Measurements from ENCODE around the gene IGFL3. TPM values are rescaled to one million over a fixed set of nuclear protein-coding genes. Genes with fewer than 3 reads are reported as not detected.

The IGFL3 gene
- polyA plus RNA-seq, 3 donors = not detected

- H2AFZ ChIP-seq (ENCODE audit: insufficient read depth, low read depth, low read length, poor library complexity, severe bottlenecking) = no peak overlapping the region
- peaks cover 4 to 8% of the 10 kb centered on the region in 2 donors for H3K27me3 ChIP-seq (ENCODE audit: control insufficient read depth in 2 of 2, insufficient read depth in 2 of 2, low read length in 2 of 2)
- no peaks in the 10 kb centered on the region for H3K4me1 ChIP-seq (ENCODE audit: control insufficient read depth in 1 of 2, insufficient read depth in 2 of 2, low read length in 2 of 2)
- no peak overlapping the region for H3K27ac ChIP-seq (ENCODE audit: low read depth in 1 of 2, low read length in 2 of 2)
- H3K4me1 Mint-ChIP-seq = no peaks in the 10 kb centered on the region
- peaks cover 9 to 13% (median 13%) of the 10 kb centered on the region in 3 donors for H3K27me3 Mint-ChIP-seq (ENCODE audit: low read depth in 3 of 3)
- H3K27ac Mint-ChIP-seq = no peak overlapping the region
- H4K20me1 ChIP-seq (ENCODE audit: insufficient read depth, low read length) = no peaks in the 10 kb centered on the region
- no peak overlapping the region for H3K4me3 Mint-ChIP-seq
- no peaks in the 10 kb centered on the region for H3K36me3 ChIP-seq (replicated peaks in 1 of 2; ENCODE audit: control insufficient read depth in 1 of 2, insufficient read depth in 2 of 2, low read length in 2 of 2)
- H3K9me3 ChIP-seq (replicated peaks in 1 of 2; ENCODE audit: control insufficient read depth in 1 of 2, insufficient read depth in 1 of 2, low read length in 2 of 2) = no peaks in the 10 kb centered on the region
- intact Hi-C loops (cut with micrococcal nuclease) = no loop called here
- no peak overlapping the region for H3K4me3 ChIP-seq (replicated peaks in 1 of 3; ENCODE audit: low read depth in 2 of 3, low read length in 3 of 3)
- H3K36me3 Mint-ChIP-seq = no peaks in the 10 kb centered on the region
- DNase-seq = no peak
- no peaks in the 10 kb centered on the region for H3K79me2 ChIP-seq (ENCODE audit: insufficient read depth, low read length)
- H3K4me2 ChIP-seq (replicated peaks; ENCODE audit: extremely low read depth, low read length, poor library complexity, severe bottlenecking) = no peak overlapping the region
- H3K9ac ChIP-seq (ENCODE audit: insufficient read depth, low read length, poor library complexity, severe bottlenecking) = no peak overlapping the region
- H3K9me3 Mint-ChIP-seq = peaks cover 0 to 4% (median 0%) of the 10 kb centered on the region in 7 donors
- no CpG with 5 or more reads among the region's 1 CpG for WGBS (ENCODE audit: insufficient coverage)
- no peak for TF ChIP-seq CTCF (IDR thresholded peaks at IDR 0.05)
Observed at GRCh38 chr19:46113726-46114125, 10.8 kb downstream of the IGFL3 start.

DNA sequence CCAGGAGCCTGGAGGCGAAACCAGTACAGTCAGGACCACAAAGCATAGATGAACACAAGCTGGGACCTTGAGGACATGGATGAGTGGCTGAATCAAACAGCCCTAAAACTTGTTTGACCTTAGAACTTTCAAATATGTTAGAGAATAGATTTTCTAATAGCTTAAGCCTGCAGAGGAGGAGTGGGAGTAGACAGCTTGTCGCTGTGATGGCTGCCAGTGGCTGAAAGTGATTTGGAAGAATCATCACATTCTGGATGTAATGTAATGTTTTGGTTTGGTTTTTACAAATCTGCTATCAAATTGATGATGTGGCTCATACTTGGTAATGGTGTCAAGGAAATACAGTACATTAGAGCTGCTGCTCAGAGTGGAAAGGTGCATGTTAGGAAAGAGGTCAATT is 12.0 kb downstream of the IGFL3 start:
- no peaks in the 10 kb centered on the region for H3K79me2 ChIP-seq (ENCODE audit: insufficient read depth, low read length)
- H3K4me1 ChIP-seq (ENCODE audit: control insufficient read depth in 1 of 2, insufficient read depth in 2 of 2, low read length in 2 of 2) = no peaks in the 10 kb centered on the region
- no peak overlapping the region for H3K4me3 ChIP-seq (replicated peaks in 1 of 3; ENCODE audit: low read depth in 2 of 3, low read length in 3 of 3)
- H3K9me3 ChIP-seq (replicated peaks in 1 of 2; ENCODE audit: control insufficient read depth in 1 of 2, insufficient read depth in 1 of 2, low read length in 2 of 2) = no peaks in the 10 kb centered on the region
- H3K27ac ChIP-seq (ENCODE audit: low read depth in 1 of 2, low read length in 2 of 2) = no peak overlapping the region
- no peak overlapping the region for H2AFZ ChIP-seq (ENCODE audit: insufficient read depth, low read depth, low read length, poor library complexity, severe bottlenecking)
- intact Hi-C loops (cut with micrococcal nuclease) = no loop called here
- Mint-ChIP-seq H3K27me3 (ENCODE audit: low read depth in 3 of 3) (peaks cover 4 to 13% (median 9%) of the 10 kb centered on the region in 3 donors), H3K4me1 (no peaks in the 10 kb centered on the region), H3K4me3 (no peak overlapping the region), H3K36me3 (no peaks in the 10 kb centered on the region), H3K9me3 (peaks cover 0 to 4% (median 0%) of the 10 kb centered on the region in 7 donors), H3K27ac (no peak overlapping the region)
- TF ChIP-seq CTCF (IDR thresholded peaks at IDR 0.05) = no peak
- no peaks in the 10 kb centered on the region for H3K36me3 ChIP-seq (replicated peaks in 1 of 2; ENCODE audit: control insufficient read depth in 1 of 2, insufficient read depth in 2 of 2, low read length in 2 of 2)
- 83% methylated on average over 2 of the region's 2 CpGs for WGBS (ENCODE audit: insufficient coverage)
- no peak overlapping the region for H3K4me2 ChIP-seq (replicated peaks; ENCODE audit: extremely low read depth, low read length, poor library complexity, severe bottlenecking)
- H4K20me1 ChIP-seq (ENCODE audit: insufficient read depth, low read length) = no peaks in the 10 kb centered on the region
- H3K9ac ChIP-seq (ENCODE audit: insufficient read depth, low read length, poor library complexity, severe bottlenecking) = no peak overlapping the region
- H3K27me3 ChIP-seq (ENCODE audit: control insufficient read depth in 2 of 2, insufficient read depth in 2 of 2, low read length in 2 of 2) = peaks cover 4 to 8% of the 10 kb centered on the region in 2 donors
- no peak for DNase-seq
